ENCODE measurements around the gene EGFR.

EGFR gene

GRCh38 chr7:55069271-55069792 lies 50.5 kb downstream of the EGFR start:
- no peak overlapping the region for H3K27ac ChIP-seq
- H3K27me3 ChIP-seq: peaks cover 0 to 89% (median 0%) of the 10 kb centered on the region in 11 experiments; a peak in 5 of 22 replicates
- no peak overlapping the region for H3K4me2 ChIP-seq
- H3K9ac ChIP-seq: no peak overlapping the region
- peaks cover 27 to 46% (median 33%) of the 10 kb centered on the region in 10 experiments for H3K4me1 ChIP-seq
- H3K9me3 ChIP-seq (replicated peaks in 1 of 11): no peaks in the 10 kb centered on the region
- no peak for TF ChIP-seq Cebpa-rat (IDR thresholded peaks at IDR 0.05)
- H4K20me1 ChIP-seq: no peaks in the 10 kb centered on the region; a peak in 2 of 22 replicates
- no peaks in the 10 kb centered on the region for H3K36me3 ChIP-seq
- H3K4me3 ChIP-seq: no peak overlapping the region

- no peaks in the 10 kb centered on the region; a peak in 2 of 22 replicates for H4K20me1 ChIP-seq
- no peak overlapping the region for H3K27ac ChIP-seq
- no peak overlapping the region for H3K9ac ChIP-seq
- H3K4me1 ChIP-seq: peaks cover 27 to 42% (median 37%) of the 10 kb centered on the region in 10 experiments
- no peaks in the 10 kb centered on the region for H3K9me3 ChIP-seq (replicated peaks in 1 of 11)
- H3K27me3 ChIP-seq: peaks cover 0 to 86% (median 0%) of the 10 kb centered on the region in 11 experiments; a peak in 5 of 22 replicates
- no peak for TF ChIP-seq Cebpa-rat (IDR thresholded peaks at IDR 0.05)
- no peaks in the 10 kb centered on the region for H3K36me3 ChIP-seq
- H3K4me3 ChIP-seq: no peak overlapping the region
- peak overlapping the region in 3 of 11 experiments; percentile 13 to 65 (median 46); a peak in 4 of 22 replicates for H3K4me2 ChIP-seq
Measured at GRCh38 chr7:55070271-55070743, 51.5 kb downstream of the EGFR start.

- H3K4me2 ChIP-seq: peak overlapping the region in 3 of 11 experiments; percentile 13 to 65 (median 46); a peak in 5 of 22 replicates
- no peak overlapping the region for H3K4me3 ChIP-seq
- peaks cover 26 to 38% (median 36%) of the 10 kb centered on the region in 10 experiments for H3K4me1 ChIP-seq
- H3K9ac ChIP-seq: no peak overlapping the region
- no peaks in the 10 kb centered on the region for H3K9me3 ChIP-seq (replicated peaks in 1 of 11)
- H4K20me1 ChIP-seq: no peaks in the 10 kb centered on the region; a peak in 2 of 22 replicates
- peaks cover 0 to 86% (median 0%) of the 10 kb centered on the region in 11 experiments; a peak in 5 of 22 replicates for H3K27me3 ChIP-seq
- H3K27ac ChIP-seq: no peak overlapping the region
- no peak for TF ChIP-seq Cebpa-rat (IDR thresholded peaks at IDR 0.05)
- H3K36me3 ChIP-seq: no peaks in the 10 kb centered on the region
Measured at GRCh38 chr7:55070854-55071253, 52.0 kb downstream of the EGFR start.

- H4K20me1 ChIP-seq: no peaks in the 10 kb centered on the region; a peak in 2 of 22 replicates
- no peak overlapping the region for H3K4me2 ChIP-seq
- H3K9me3 ChIP-seq (replicated peaks in 1 of 11): no peaks in the 10 kb centered on the region
- H3K27me3 ChIP-seq: peaks cover 0 to 87% (median 0%) of the 10 kb centered on the region in 11 experiments; a peak in 5 of 22 replicates
- H3K27ac ChIP-seq: no peak overlapping the region
- H3K4me3 ChIP-seq: no peak overlapping the region
- H3K36me3 ChIP-seq: no peaks in the 10 kb centered on the region
- TF ChIP-seq Cebpa-rat (IDR thresholded peaks at IDR 0.05): no peak
- H3K4me1 ChIP-seq: peaks cover 24 to 36% (median 33%) of the 10 kb centered on the region in 10 experiments
- H3K9ac ChIP-seq: no peak overlapping the region
Measured at GRCh38 chr7:55071411-55072175, 52.8 kb downstream of the EGFR start.

- no peak overlapping the region for H3K4me2 ChIP-seq
- no peaks in the 10 kb centered on the region for H3K9me3 ChIP-seq (replicated peaks in 1 of 11)
- H3K36me3 ChIP-seq: no peaks in the 10 kb centered on the region
- peaks cover 0 to 87% (median 0%) of the 10 kb centered on the region in 11 experiments; a peak in 5 of 22 replicates for H3K27me3 ChIP-seq
- no peak overlapping the region for H3K4me3 ChIP-seq
- peaks cover 24 to 36% (median 33%) of the 10 kb centered on the region in 10 experiments for H3K4me1 ChIP-seq
- H4K20me1 ChIP-seq: no peaks in the 10 kb centered on the region; a peak in 1 of 22 replicates
- no peak overlapping the region for H3K27ac ChIP-seq
- TF ChIP-seq Cebpa-rat (IDR thresholded peaks at IDR 0.05): no peak
- H3K9ac ChIP-seq: no peak overlapping the region
Measured at GRCh38 chr7:55072251-55072650, 53.4 kb downstream of the EGFR start.

GRCh38 chr7:55073051-55073511 lies 54.3 kb downstream of the EGFR start:
- Histone ChIP-seq H3K9ac (no peak overlapping the region), H3K4me3 (no peak overlapping the region)

GRCh38 chr7:55073976-55074528 lies 55.2 kb downstream of the EGFR start:
- Histone ChIP-seq H3K4me2 (peak overlapping the region in 10 of 11 experiments; percentile 20 to 71 (median 53); a peak in 21 of 22 replicates), H3K4me1 (peaks cover 24 to 37% (median 33%) of the 10 kb centered on the region in 10 experiments), H4K20me1 (peaks cover 0 to 16% (median 0%) of the 10 kb centered on the region in 11 experiments; a peak in 2 of 22 replicates), H3K27ac (peak overlapping the region in 1 of 11 experiments; percentile 2; a peak in 1 of 22 replicates), H3K36me3 (no peaks in the 10 kb centered on the region), H3K9me3 (replicated peaks in 1 of 11) (no peaks in the 10 kb centered on the region), H3K9ac (no peak overlapping the region), H3K27me3 (peaks cover 0 to 96% (median 0%) of the 10 kb centered on the region in 11 experiments; a peak in 5 of 22 replicates), H3K4me3 (no peak overlapping the region)
- no peak for TF ChIP-seq Cebpa-rat (IDR thresholded peaks at IDR 0.05)

More at GRCh38 chr7:55073051-55073511, 54.3 kb downstream of the EGFR start:
- Histone ChIP-seq H3K4me1 (peaks cover 24 to 36% (median 33%) of the 10 kb centered on the region in 10 experiments), H3K27me3 (peaks cover 0 to 95% (median 0%) of the 10 kb centered on the region in 11 experiments; a peak in 5 of 22 replicates), H4K20me1 (peaks cover 0 to 6% (median 0%) of the 10 kb centered on the region in 11 experiments; a peak in 2 of 22 replicates), H3K27ac (no peak overlapping the region), H3K9me3 (replicated peaks in 1 of 11) (no peaks in the 10 kb centered on the region), H3K4me2 (peak overlapping the region in 8 of 11 experiments; percentile 4 to 71 (median 48); a peak in 14 of 22 replicates), H3K36me3 (no peaks in the 10 kb centered on the region)
- TF ChIP-seq Cebpa-rat (IDR thresholded peaks at IDR 0.05): no peak

- TF ChIP-seq Cebpa-rat (IDR thresholded peaks at IDR 0.05): no peak
- H3K4me2 ChIP-seq: peak overlapping the region in 10 of 11 experiments; percentile 10 to 58 (median 38); a peak in 15 of 22 replicates
- H3K9ac ChIP-seq: no peak overlapping the region
- H3K4me3 ChIP-seq: no peak overlapping the region
- no peak overlapping the region for H3K27ac ChIP-seq
- peaks cover 0 to 22% (median 0%) of the 10 kb centered on the region in 11 experiments; a peak in 2 of 22 replicates for H4K20me1 ChIP-seq
- H3K4me1 ChIP-seq: peaks cover 24 to 36% (median 32%) of the 10 kb centered on the region in 10 experiments
- no peaks in the 10 kb centered on the region for H3K9me3 ChIP-seq (replicated peaks in 1 of 11)
- peaks cover 0 to 96% (median 0%) of the 10 kb centered on the region in 11 experiments; a peak in 6 of 22 replicates for H3K27me3 ChIP-seq
- H3K36me3 ChIP-seq: no peaks in the 10 kb centered on the region
Measured at GRCh38 chr7:55075464-55076021, 56.7 kb downstream of the EGFR start.

All from BLaER1 treated with 17β-estradiol and CSF1 and Interleukin-3, amounts not matched to agents 10 nM and 100 nM (cell line).